ENCODE data around the gene PAPLN.

PAPLN gene

DNA sequence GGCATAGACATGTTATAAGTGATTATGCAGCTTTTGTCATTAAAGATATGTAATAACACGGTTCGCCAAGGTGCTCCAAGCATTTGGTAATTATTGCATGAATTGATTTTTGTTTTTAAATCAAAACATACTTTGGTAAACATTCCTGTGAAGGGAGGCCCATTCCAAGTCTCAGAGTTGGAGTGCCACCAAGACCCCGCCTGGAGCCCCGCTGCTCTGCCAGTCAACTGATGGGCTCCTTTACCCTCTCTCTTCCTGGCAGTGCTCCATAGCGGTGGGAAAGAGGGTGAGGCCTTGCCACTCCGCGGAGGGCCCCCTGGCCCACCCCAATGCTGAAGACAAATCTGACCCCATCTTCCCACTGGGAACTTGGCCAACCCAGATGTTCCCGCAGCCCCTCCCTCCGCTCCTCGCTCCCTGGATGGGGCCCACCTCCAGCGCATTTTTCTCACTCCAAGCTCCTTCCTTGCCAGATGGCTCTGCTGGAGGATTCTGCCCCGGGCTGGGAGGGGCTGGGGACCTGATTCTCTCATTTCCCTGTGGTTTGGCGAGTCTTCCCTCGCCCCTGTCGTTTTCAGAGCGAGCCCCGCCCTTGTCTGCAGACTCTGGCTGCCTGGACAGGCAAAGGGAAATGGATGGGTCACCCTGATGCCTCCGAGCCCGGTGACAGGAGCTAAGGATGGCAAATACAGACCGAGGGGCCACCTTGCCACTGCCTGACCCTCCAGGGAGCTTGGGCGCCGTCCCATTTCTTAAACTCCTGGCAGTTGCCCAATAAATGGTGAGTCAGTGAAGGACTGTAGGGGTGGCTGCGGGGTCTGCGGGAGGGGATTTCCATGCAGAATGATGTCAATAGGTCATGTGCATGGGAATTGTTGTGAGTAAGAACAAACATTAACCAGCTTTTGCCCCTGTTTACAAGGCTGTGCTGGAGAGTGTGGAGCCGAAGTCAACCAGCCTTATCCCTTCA is 9.2 kb upstream of the PAPLN start:
- no peak for DNase-seq (ENCODE audit: low read depth in 1 of 2, low spot score in 1 of 2)

DNA sequence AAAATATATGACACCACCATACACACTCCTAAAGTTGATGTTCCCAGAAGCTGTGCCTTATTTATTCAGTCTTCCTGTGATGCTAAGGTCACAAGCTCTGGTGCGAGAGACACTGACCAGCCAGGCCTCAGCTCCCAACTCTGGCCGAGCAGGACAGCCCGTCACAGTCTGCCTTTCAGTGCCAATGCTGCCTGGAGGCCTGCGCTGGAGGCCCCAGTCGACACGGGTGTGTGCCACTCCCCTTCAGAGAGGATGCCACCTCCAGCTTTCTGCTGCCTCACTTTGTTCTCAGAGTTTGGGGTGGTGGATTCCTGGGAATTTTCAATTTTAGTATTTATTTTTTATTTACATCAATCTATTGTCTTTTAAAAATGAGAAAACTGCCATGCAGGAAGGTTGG is 7.3 kb upstream of the PAPLN start:
- DNase-seq (ENCODE audit: low read depth in 1 of 2, low spot score in 1 of 2), result no peak

DNA sequence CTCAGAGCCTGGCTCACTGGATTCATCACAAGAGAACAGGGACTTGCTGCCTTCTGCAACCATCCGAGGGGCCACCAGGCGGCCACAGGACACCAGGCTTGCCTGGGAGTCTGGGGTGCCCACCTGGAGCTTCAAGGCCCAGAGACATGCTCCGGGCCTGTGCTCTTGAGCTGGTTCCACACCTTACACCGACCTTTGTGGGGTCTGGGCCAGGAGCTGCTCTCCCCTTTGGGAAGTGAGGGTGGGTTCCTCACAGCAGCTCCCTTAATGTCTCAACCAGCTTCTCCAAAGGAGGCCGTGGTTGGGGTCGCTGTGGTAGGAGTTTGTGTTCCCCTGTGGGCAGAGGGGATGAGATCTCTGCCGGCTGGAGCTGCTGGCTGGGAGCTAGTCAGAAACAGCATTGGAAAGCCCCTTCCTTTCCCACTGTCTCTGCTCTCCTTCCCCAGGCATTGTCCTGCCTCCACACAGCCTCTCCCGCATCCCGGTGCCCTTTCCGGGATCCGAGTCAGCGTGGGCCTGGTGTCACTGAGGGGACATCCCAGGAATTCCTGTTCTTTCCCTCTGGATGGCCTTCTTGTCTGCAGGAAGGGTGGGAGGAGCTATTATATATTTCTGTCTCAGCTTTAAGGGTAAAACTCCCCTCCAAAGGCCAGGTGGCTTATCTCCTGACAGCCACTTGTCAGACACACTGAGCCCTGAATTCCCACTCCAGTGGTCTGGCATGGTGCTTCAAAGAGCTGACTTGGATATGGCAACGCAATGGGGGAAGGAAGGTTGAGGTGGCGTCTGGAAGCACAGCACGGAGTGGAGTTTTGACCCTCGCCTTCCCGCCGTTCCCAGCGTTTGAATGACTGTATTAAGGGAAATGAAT is 5.1 kb upstream of the PAPLN start:
- no peak for DNase-seq (ENCODE audit: low read depth in 1 of 2, low spot score in 1 of 2)

DNA sequence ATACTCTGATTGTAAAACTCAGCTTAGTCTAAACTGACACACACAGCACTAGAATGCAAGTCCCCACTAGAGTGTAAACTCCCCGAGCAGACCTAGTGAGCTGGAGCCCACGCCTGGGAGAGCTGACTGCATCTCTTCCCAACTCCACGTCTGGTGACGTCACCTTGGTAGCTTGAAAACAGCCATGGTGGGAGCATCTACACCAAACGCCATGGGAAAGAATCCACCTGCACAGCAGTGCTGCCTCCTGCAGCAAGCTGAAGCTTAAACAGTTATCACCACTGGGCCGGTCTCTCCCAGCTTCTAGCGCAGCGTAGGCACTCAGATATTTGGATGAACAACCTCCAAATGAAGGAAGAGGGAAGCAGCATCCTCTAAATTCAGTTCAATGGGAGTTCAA is 4.3 kb upstream of the PAPLN start:
- no peak for DNase-seq (ENCODE audit: low read depth in 1 of 2, low spot score in 1 of 2)

DNA sequence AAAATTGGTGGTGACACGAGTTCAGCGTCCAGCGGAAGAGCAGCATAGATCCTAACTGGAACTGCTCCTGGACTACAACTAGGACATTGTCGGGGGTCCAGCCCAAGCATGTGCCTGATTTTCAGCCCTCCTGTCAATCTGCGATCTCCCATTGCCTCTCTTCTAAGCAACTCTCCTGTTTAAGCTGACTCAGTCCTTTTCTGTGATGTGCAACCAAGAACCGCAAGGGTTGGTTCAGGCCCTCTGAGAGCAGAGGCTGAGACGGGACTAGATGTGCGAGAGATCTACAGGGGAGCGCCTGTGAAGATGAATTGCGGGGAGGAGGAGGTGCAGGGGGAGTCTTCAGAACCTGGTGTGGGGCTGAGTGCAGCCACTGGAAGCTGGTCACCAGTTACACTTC is 3.7 kb upstream of the PAPLN start:
- DNase-seq (ENCODE audit: low read depth in 1 of 2, low spot score in 1 of 2), result no peak

DNA sequence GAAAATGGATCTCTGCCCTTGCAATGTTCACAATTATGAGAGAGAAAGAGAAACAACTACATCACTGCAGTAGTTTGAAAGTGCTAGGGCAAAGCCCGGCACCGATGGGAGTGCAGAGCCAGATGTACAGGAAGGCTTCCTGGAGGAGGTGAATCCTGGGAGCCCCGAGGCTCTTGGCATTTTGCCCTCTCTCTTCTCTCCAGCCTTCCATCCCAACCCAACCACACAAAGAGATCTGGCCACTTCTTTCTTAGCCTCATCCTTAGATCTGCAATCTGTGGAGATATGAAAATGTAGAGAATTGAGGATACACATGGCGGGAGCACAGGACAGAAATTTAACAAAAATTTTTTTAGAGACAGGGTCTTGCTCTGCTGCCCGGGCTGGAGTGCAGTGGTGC is 3.3 kb upstream of the PAPLN start:
- no peak for DNase-seq (ENCODE audit: low read depth in 1 of 2, low spot score in 1 of 2)

DNA sequence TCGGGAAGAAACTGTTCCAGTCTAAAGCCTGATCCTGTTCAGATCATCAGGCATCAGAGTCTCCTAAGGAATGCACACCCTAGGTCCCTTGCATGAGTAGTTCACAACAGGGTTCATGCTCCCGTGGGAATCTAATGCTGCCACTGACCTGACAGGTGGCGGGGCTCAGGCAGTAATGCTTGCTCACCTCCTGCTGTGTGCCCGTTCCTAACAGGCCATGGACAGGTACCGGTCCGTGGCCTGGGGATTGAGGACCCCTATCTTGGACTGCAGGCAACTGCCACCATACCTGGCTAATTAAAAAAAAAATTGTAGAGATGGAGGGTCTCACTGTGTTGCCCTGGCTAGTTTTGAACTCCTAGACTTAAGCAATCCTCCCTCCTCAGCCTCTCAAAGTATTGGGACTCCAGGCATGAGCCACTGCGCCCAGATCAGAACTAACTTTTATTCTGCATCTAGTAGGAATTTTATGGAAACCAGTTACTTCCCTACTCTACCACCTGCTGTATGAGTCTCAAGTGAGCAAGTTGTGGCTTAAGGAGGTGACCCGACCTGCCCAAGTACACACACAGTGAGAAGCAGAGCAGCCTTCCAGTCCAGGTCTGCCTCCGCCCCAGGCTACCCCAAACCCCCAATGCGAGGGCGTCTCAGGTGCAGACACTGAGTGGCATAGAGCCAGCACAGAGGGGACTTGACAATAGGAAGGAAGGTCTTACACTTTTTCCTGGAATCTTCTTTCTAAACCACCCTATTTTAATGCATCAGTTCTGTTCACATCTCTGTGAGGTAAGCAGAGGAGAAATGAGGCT is 2.5 kb upstream of the PAPLN start:
- DNase-seq (ENCODE audit: low read depth in 1 of 2, low spot score in 1 of 2), result no peak

DNA sequence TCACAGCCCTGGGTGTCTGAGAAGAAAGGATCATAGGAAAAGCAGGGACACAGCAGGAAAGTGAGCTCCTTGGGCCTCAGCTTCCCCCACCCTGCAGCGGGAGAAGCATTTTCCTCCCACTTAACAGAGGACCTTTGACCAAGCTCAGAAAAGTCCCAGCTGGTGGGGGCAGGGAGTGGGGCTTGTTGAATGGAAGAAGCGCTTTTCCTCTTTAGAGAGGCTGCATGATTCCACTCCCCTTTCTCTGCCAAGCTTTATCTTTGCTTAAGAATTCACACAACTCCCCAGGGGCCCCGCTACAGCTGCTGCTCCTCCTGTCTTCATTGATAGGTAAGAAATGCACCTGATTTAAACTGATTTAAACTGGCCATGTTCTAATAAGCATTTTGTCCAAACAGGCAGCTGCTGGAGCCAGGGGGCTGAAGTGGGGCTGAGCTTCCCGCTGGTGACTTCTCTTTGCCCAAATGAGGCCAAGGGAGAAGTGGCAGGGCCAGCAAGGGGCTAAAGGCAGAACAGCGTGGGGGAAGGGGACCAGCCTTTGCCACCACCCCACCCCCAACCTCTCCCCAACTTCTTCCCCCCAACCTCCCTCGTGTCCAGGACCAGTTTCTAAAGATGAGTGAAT is 1.7 kb upstream of the PAPLN start:
- no peak for DNase-seq (ENCODE audit: low read depth in 1 of 2, low spot score in 1 of 2)

DNA sequence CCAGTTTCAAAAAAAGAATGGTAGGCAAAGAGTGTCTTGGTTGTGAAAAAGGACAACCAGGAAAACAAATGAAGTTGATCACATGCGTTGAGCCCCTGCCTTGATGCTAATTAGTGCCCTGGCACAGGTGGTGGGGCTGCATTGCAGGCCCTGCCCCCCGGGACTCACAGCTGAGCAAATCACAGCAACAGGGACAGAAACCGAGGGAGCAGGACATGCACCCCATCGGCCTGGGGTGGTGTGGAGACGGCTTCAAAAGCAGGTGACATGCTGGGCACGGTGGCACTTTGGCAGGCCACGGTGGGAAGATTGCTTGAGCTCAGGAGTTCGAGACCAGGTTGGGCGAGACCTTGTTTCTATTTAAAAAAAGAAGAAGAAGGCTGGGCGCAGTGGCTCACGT is 1.1 kb upstream of the PAPLN start:
- DNase-seq (ENCODE audit: low read depth in 1 of 2, low spot score in 1 of 2), result no peak

DNA sequence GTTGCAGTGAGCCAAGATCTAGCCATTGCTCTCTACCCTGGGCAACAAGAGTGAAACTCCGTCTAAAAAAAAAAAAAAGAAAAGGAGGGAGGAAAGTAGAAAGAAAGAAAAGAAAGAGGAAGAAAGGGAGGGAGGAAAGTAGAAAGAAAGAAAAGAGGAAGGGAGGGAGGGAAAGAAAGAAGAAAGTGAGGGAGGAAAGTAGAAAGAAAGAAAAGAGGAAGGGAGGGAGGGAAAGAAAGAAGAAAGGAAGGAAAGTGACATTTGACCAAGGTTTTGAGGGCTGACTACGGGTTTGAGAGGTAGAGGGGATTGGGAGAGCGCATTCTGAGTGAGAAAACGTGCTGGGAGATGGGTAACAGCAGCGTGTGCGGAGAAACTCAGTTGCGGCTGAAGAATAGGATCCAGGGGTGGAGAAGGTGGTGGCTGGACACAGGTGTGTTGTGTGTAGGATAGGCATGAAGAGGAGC is 521 bp upstream of the PAPLN start:
- DNase-seq (ENCODE audit: low read depth in 1 of 2, low spot score in 1 of 2), result no peak

DNA sequence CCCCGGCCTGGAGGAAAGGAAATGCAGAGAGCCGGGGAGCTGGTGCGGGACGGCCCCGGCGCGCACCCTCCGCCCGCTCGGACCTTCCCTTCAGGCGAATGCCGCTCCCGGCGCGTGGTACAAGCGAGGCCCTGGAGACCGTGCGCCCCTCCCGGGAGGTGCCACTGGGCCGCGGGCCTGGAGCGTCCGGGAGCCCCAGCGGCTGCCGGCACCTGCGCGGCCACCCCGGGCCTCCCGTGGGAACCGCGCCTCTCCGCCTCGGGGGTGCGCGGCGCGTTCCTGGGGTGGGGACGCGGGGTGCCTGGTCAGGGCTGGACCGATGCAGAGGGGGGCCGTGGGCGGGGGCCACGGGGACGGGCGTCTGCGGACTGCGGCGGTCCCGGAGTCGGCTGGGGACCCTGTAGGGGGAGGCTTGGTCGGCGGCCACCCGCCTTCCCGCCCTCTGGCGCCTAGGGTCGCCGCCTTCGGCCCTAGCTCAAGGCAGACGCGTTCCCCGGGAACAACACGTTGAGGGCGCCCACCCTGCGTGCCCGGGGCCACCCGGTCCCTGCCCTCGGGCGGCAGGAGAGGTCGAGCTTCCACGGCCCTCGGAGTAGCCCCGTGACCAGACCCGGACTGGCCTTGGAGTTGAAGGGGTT is 599 bp downstream of the PAPLN start:
- no peak for DNase-seq (ENCODE audit: low read depth in 1 of 2, low spot score in 1 of 2)

DNA sequence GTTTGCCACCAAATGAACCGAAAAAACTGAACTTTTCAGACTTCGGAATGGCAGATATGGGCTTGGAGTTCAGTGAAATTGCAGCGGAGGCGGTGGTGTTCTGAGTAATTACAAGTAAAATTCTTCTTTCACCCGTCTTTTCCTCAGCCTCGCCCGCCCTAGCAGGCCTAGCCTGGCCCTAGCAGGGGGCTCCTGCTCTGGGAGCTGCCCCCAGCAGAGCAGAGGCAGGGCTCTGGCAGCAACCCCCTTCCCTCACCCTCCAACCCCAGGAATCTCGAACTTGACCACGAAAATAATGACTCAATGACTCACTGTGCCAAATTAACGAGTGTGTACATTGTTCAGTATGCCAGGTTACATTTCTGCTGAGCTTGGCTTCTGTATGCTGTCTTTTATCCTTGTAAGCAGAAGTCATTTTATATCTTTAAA is 1.1 kb downstream of the PAPLN start:
- no peak for DNase-seq (ENCODE audit: low read depth in 1 of 2, low spot score in 1 of 2)

DNA sequence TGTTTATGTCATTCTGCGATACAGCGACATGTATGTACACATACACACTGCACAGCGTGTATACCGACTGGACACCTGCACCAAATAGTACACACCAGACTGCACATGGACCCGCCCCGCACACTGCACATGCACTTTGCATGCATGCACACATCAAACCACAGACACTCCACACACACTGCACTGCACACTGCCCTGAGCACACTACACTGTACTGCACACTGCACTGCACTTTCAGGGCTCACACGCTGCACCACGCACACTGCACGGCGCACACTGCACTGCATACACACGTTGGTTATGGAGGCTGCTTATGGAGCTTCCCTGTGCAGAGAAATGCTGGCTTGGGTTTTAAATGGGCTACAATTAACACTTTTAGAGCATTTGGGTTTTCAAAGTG is 1.6 kb downstream of the PAPLN start:
- no peak for DNase-seq (ENCODE audit: low read depth in 1 of 2, low spot score in 1 of 2)

DNA sequence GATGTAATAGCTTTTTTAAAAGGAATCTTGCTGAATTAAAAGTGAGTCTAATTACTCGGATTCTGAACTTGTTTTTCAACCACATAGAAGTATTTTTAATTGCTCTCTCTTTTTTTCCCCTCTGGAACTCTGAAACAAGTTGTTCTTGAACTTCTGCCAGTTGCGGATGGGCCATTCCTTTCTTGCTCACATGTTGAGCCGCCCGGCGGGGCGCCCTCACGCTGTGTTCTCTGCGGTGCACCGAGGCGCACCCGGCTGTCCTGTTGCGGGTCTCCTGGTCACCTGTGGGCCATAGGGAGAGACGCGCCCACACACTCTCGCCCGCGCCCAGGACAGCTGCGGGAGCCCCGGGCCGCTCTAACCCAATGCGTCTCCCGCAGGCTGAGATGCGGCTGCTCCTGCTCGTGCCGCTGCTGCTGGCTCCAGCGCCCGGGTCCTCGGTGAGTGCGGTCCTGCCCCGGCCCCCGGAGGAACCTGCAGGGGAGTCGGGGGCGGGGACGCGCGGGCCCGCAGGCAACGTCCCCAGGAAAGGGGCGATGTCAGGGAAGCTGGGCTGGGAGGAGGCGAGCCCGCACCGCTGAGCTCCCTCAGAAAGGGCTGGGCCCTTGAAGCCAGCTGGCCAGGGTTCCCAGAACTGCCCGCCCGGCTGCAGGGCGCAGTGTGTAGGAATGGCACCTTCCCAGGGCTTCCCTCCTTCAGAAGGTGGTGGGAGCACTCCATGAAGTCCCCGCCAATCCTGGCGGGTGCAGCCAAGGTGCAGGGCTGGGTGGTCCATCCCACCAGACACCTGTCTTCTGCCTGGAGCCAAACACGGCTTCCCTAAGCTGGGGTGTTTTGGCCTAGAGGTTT is 2.3 kb downstream of the PAPLN start:
- no peak for DNase-seq (ENCODE audit: low read depth in 1 of 2, low spot score in 1 of 2)

DNA sequence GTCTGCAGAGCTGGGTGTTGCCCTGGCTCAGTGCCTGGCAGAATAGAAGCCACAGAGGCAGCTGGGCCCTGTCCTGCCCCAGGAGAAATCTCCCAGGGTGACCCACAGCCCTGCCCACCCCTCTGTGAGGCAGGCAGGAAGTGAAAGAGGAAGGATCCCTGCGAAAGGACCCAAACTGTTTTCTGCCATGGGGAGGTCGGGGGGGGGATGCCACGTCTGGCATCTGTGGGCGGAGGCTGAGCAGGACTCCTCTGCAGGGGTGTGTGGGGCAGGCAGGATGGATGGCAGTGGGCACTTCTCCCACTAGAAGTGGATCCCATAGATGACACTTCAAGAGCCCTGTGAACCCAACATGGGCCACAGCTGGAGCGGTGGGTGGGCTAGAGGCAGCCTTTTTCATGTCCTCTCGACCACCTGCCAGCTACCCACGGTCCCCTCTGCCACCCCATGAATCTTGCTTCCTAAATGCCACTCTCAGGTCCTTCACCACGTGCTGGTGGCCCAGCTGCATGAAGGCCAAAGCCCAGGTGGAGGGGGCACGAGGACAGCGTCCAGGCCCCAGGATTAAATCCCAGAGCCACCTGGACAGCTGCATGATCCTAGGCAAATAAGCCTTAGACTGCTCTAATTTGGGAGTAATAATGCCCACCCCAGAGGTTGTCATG is 3.6 kb downstream of the PAPLN start:
- no peak for DNase-seq (ENCODE audit: low read depth in 1 of 2, low spot score in 1 of 2)

DNA sequence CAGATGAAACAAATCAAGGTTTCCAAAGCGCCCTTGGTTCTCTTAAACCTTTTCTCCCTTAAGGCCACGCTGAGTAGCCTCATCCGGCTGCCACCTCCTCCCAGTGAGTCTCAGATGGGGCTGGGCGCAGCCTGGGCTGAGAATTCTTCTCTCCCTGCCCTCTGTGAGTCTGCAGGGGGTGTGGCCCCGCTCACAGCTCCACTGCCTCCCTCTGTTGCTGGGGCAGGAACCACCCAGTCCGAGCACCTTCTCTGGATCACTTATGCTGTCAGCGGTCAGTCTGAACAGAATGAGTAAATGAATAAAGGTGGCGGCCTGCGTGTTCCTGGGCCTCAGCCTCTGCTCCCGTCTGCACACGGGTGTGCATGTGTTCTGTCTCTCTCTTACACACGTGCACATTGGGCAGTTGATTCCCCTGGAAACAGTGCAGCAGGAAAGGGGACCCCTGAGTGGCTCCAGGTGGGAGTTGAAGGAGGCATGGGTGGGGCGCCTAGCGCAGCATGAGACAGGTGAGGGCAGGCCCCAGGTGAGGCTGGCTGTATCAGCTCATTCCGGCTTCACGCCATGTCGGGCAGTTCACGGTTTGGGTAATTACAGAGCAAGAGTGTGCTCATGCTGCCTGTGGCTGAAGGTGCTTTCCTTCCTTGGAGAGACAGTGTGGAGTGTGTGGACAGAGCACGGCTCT is 4.3 kb downstream of the PAPLN start:
- DNase-seq (ENCODE audit: low read depth in 1 of 2, low spot score in 1 of 2), result no peak

DNA sequence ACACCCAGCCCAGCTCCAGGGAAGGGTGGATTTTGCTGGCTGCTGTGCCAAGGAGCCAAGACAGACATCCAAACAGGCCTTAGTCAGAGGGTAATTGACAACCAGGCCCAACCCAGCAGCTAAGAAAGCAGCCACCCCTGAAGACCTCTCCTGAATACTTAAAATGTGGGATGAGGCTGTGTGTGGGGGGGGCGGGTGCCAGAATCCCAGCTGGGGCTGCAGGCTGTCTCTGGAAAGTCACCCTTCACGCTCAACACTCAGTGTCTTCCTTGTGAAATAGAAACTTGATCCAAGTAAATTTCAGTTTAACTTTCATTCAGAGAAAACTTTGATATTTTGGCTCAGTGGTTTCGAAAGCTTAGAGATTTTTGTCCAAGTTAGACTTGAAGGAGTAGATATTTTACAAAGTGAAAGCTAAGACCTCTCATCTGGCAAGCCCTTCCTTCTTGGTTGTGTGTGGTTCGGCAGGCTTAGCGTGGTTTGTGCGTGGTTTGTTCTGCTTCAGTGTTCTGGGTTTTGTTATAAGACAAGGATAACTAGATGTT is 5.1 kb downstream of the PAPLN start:
- DNase-seq (ENCODE audit: low read depth in 1 of 2, low spot score in 1 of 2), result no peak

DNA sequence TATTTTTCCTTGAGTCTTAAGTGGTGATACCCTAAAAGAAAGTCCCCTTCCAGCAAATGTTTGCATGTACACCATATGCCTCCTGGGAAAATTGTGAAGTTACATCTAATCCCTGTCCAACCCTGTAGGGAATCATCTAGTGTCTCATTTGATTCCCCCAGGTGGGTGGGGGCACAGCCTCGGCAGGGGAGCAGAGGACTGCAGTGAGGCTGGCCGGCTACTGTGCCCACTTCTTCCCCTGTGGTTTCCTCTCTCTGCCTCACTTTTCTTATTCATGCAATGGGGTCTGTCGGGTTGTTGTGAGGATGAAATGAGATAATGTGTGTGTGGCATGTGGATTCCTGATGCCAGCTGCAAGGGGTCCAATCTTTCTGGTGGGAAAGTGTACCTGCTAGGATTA is 6.0 kb downstream of the PAPLN start:
- DNase-seq (ENCODE audit: low read depth in 1 of 2, low spot score in 1 of 2), result no peak
